HG03575 (cell line): Measurements from ENCODE around the gene C2CD4C.
"Not testable (repeated sequence)": the region's sequence is repeated elsewhere in the genome, so short reads cannot be mapped to it uniquely, and the experiment has no call there.

Experiments
- ATAC-seq: cut with Tn5 transposase; IDR thresholded peaks from one replicate; pipeline ENCODE4 v1.9.1; 2021; ENCODE audit not compliant: unreplicated experiment, insufficient number of reproducible peaks, low FRiP score; ENCODE audit errors: extremely low read depth

The C2CD4C gene

DNA sequence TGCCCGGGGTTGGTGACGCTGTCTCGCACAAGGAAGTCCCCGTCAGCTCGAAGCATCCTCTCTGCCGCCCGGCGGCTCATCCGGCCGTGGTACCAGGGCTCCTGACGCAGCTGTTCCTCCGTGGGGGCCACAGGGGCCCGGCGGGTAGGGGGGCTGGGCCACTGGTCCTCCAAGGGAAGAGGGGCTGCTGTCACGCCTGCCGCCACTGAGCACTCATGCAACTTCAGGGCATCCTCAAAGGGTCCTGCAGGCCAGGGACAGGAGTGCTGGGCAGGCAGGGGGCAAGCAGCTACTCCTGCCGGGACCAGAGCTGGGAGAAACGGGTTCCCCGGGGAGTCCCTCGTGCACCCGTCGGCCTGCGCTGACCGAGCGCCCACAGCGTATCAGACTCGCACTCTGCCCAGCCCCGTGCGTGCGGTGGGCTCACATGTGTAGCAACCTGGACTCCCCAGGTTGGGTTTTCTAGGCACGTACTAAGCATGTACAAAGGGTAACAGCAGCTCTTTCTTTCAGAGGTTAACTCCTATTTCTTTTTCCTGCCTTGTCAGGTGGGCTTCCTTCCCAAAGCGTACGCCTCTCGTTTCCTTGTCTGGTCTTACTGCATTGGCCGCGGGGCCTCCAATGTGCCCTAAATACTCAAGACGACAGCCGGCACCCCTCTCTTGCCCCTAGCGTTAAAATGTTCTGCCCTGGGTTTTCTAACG, 13.4 kb upstream of the C2CD4C start:
- ATAC-seq = no peak

DNA sequence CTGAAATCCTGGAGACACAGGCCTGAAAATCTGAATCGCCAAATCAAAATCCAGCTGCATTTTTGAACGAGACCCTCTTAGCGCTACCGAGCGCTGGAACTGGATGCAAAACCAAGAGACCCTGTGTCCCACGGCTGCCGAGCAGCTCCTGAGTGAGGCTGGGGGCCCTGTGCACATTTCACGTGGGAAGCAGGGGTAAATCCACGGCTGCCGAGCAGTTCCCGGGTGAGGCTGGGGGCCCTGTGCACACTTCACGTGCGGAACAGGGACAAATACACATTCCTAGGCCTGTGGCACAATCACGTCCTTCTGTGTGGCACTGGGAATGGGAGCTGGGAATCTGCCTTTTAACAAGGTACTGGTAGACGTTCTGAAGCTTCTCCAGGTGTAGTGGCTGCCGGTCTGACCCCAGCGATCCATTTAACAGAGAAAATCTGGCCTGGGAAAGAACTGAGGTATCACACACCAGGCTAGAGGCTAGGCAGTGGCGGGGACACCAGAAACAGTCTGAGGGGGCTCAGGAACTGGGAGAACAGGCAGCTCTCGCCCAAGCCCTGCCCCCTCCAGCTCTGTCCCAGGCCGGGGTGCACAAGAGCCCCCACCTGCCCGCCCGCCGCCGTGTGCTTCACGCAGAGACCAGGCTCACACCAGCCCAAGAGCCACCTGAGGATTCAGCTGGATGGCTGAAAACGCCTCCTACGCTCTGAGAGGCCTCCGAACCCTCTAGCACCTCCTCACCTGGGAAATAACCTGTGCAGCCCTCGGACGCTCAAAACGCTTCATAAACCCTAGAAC, 11.0 kb upstream of the C2CD4C start:
- no peak for ATAC-seq

GRCh38 chr19:418761-419671, 10.1 kb upstream of the C2CD4C start:
- no peak for ATAC-seq

GRCh38 chr19:416416-416815, 7.5 kb upstream of the C2CD4C start:
- no peak for ATAC-seq

- no peak for ATAC-seq
Observed at GRCh38 chr19:415292-415691, 6.3 kb upstream of the C2CD4C start.

- ATAC-seq = no peak
Observed at GRCh38 chr19:413756-414420, 4.9 kb upstream of the C2CD4C start.

- no peak for ATAC-seq
Observed at GRCh38 chr19:412356-413355, 3.7 kb upstream of the C2CD4C start.

GRCh38 chr19:411723-412355, 2.9 kb upstream of the C2CD4C start:
- ATAC-seq = no peak

GRCh38 chr19:411121-411722, 2.3 kb upstream of the C2CD4C start:
- not testable (repeated sequence) for ATAC-seq

DNA sequence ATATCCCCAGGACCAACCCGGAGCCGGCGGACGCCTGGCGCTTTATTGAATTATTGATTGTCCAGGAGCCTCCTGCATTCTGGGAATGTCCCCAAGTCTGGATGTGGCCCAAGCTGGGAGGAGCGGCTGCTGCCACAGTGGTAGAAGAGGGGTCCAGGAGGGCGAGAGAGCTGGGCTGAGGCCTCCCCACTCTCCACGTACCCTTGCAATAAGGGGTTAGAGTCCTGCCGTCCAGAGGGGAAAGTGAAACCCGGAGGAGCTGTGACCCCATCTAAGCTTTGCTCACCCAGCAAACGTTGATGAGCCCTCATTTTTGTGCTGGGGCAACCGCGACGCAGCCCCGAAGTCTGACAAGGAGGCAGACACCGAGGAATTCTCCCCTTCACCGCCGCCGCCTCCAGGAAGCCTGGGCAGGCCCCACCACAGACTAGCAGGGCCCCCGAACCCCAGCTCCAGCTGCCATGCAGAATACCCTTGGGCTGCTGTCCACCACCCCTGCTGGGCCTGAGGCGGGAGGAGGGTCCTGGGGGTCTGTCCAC, 1.4 kb upstream of the C2CD4C start:
- ATAC-seq = no peak

- ATAC-seq = no peak
Observed at GRCh38 chr19:409516-410242, 732 bp upstream of the C2CD4C start.

GRCh38 chr19:408441-408901, 476 bp downstream of the C2CD4C start:
- no peak for ATAC-seq

GRCh38 chr19:407511-408440, 1.2 kb downstream of the C2CD4C start:
- ATAC-seq = no peak

DNA sequence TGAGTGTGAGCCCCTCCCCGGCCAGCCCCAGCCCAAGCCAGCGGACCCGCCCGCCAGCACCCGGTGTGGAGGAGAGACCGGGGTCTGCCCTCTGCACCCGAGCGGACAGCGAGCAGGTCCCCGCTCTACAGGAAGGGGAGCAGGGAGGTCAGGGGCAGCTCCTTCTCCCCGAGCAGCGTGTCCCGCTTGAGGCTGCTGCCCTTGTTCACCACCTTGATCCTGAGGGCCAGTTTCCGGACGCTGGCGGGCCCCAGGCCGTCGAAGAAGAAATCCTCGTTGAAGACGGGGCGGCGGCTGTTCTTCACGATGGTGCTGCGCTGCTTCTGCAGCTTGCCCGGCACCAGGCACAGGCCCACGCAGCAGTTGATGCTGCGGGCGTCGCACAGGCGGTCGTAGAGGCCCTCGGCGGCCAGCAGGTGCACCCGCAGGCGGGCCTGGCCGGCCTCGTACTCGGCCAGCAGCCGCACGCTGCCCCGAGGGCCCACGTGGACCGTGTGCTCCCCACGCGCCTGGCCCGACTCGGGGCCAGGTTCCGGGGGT, 1.9 kb downstream of the C2CD4C start:
- no peak for ATAC-seq
